WTC11 (cell line): ENCODE data around the gene TRPM7. TPM values are rescaled to one million over a fixed set of nuclear protein-coding genes. Genes with fewer than 3 reads are reported as not detected.

Source experiments
- ATAC-seq: fragments of 200-7000 bp; cut with Tn5 transposase; 2 replicates; pipeline ENCODE4 v1.10.0; 2021; ENCODE audit warnings: mild to moderate bottlenecking, moderate library complexity
- CTCF ChIA-PET: fragments of 300-600 bp; sonication (Branson Sonifier 250); formaldehyde crosslinking; loops from one replicate; lab custom pipeline; 2021; ENCODE audit warnings: antibody characterized with exemption; lab: Charles Lee
- POLR2A ChIA-PET: fragments of 350-600 bp; sonication (Branson Sonifier 250); formaldehyde crosslinking; loops from one replicate; lab custom pipeline; 2021; ENCODE audit warnings: antibody characterized with exemption; lab: Charles Lee
- DNase-seq: peaks from one replicate; pipeline ENCODE4 v3.0.0; 2021; ENCODE audit warnings: low spot score
- H3K27ac Mint-ChIP-seq: 2 replicates; pipeline ENCODE4 v1.8.0; 2021; ENCODE audit warnings: mixed read lengths
- H3K27me3 Mint-ChIP-seq: 2 replicates; pipeline ENCODE4 v1.8.0; 2021; ENCODE audit warnings: low read depth, mild to moderate bottlenecking, moderate library complexity, mixed read lengths
- H3K36me3 Mint-ChIP-seq: 2 replicates; pipeline ENCODE4 v1.8.0; 2021; ENCODE audit warnings: mixed read lengths
- H3K4me1 Mint-ChIP-seq: 2 replicates; pipeline ENCODE4 v1.8.0; 2022; ENCODE audit warnings: mixed read lengths
- H3K4me3 Mint-ChIP-seq: 2 replicates; pipeline ENCODE4 v1.8.0; 2021; ENCODE audit warnings: mild to moderate bottlenecking, moderate library complexity, mixed read lengths
- H3K9me3 Mint-ChIP-seq: 2 replicates; pipeline ENCODE4 v1.8.0; 2021; ENCODE audit warnings: mixed read lengths
- ATF3 ChIP-seq: sonication (generic); formaldehyde crosslinking; conservative IDR thresholded peaks from 2 replicates; pipeline ENCODE4 v1.8.1; 2022; ENCODE audit warnings: mild to moderate bottlenecking, missing genetic modification reagents
- ATF6 ChIP-seq: sonication (generic); formaldehyde crosslinking; IDR thresholded peaks from 2 replicates; pipeline ENCODE4 v1.8.1; 2023; ENCODE audit warnings: mild to moderate bottlenecking, missing genetic modification reagents
- CTCF ChIP-seq: fragments of 200-600 bp; IDR thresholded peaks from 2 replicates; pipeline ENCODE4 v1.8.0; 2022; ENCODE audit warnings: antibody characterized with exemption
- E2F1 ChIP-seq: sonication (generic); formaldehyde crosslinking; IDR thresholded peaks from 2 replicates; pipeline ENCODE4 v1.8.0; 2022; ENCODE audit warnings: mild to moderate bottlenecking, missing genetic modification reagents
- E2F5 ChIP-seq: sonication (generic); formaldehyde crosslinking; IDR thresholded peaks from 2 replicates; pipeline ENCODE4 v1.8.1; 2022; ENCODE audit warnings: mild to moderate bottlenecking, moderate library complexity, missing genetic modification reagents
- ERG ChIP-seq: fragments of 250-450 bp; sonication (Bioruptor Pico); IDR thresholded peaks from 2 replicates; pipeline ENCODE4 v1.8.0; 2021; ENCODE audit warnings: mild to moderate bottlenecking
- HMGA2 ChIP-seq: fragments of 250-450 bp; sonication (Bioruptor Pico); IDR thresholded peaks from 2 replicates; pipeline ENCODE4 v1.4.0; 2021; ENCODE audit warnings: mild to moderate bottlenecking, moderate library complexity
- JAZF1 ChIP-seq: fragments of 250-450 bp; sonication (Bioruptor Pico); IDR thresholded peaks from 2 replicates; pipeline ENCODE4 v1.9.0; 2021; ENCODE audit warnings: moderate library complexity, mild to moderate bottlenecking, inconsistent platforms
- PREB ChIP-seq: sonication (generic); formaldehyde crosslinking; IDR thresholded peaks from 2 replicates; pipeline ENCODE4 v1.8.1; 2022; ENCODE audit warnings: mild to moderate bottlenecking, missing genetic modification reagents, moderate library complexity, borderline replicate concordance
- RORB ChIP-seq: fragments of 250-450 bp; sonication (Bioruptor Pico); IDR thresholded peaks from 2 replicates; pipeline ENCODE4 v1.9.0; 2021; ENCODE audit warnings: mild to moderate bottlenecking
- SMAD4 ChIP-seq: sonication (generic); formaldehyde crosslinking; IDR thresholded peaks from 2 replicates; pipeline ENCODE4 v1.8.0; 2022; ENCODE audit warnings: mild to moderate bottlenecking, missing genetic modification reagents
- TEAD4 ChIP-seq: sonication (generic); formaldehyde crosslinking; IDR thresholded peaks from 2 replicates; pipeline ENCODE4 v1.8.0; 2022; ENCODE audit warnings: mild to moderate bottlenecking, missing genetic modification reagents
- USF1 ChIP-seq: sonication (generic); formaldehyde crosslinking; IDR thresholded peaks from 2 replicates; pipeline ENCODE4 v1.8.0; 2022; ENCODE audit warnings: mild to moderate bottlenecking, missing genetic modification reagents
- USF2 ChIP-seq: sonication (generic); formaldehyde crosslinking; IDR thresholded peaks from 2 replicates; pipeline ENCODE4 v1.8.1; 2023; ENCODE audit warnings: mild to moderate bottlenecking, missing genetic modification reagents, moderate library complexity
- ZNF219 ChIP-seq: sonication (generic); formaldehyde crosslinking; IDR thresholded peaks from 2 replicates; pipeline ENCODE4 v1.8.0; 2023; ENCODE audit warnings: missing genetic modification reagents, mild to moderate bottlenecking, borderline replicate concordance
- ZNF396 ChIP-seq: fragments of 250-450 bp; sonication (Bioruptor Pico); IDR thresholded peaks from 2 replicates; pipeline ENCODE4 v1.8.0; 2021; ENCODE audit warnings: mild to moderate bottlenecking, moderate library complexity, borderline replicate concordance
- ZNF416 ChIP-seq: fragments of 250-450 bp; sonication (Bioruptor Pico); IDR thresholded peaks from 2 replicates; pipeline ENCODE4 v1.9.0; 2021; ENCODE audit warnings: mild to moderate bottlenecking, inconsistent platforms
- ZSCAN18 ChIP-seq: fragments of 250-450 bp; sonication (Bioruptor Pico); IDR thresholded peaks from 2 replicates; pipeline ENCODE4 v2.1.2; 2022; ENCODE audit warnings: mild to moderate bottlenecking, moderate library complexity
- total RNA-seq: library from RNA; stranded (reverse); gene quantifications from 3 replicates; pipeline ENCODE4 v1.2.3, GENCODE V29; 2021

The TRPM7 gene
- total RNA-seq, 1 experiment from 2014 or later = 24.0 TPM

- no peak for TF ChIP-seq ZSCAN18 (CRISPR knock-in tag)
- no peak for TF ChIP-seq E2F1 (CRISPR knock-in tag)
- no peak for TF ChIP-seq PREB (CRISPR knock-in tag)
- TF ChIP-seq USF2 (CRISPR knock-in tag) = no peak
- TF ChIP-seq ZNF416 (CRISPR knock-in tag) = no peak
- no peak for TF ChIP-seq ATF6 (CRISPR knock-in tag)
- TF ChIP-seq TEAD4 (CRISPR knock-in tag) = no peak
- TF ChIP-seq ERG (CRISPR knock-in tag) = no peak
- no peak for TF ChIP-seq HMGA2 (CRISPR knock-in tag)
- TF ChIP-seq RORB = no peak
- TF ChIP-seq ZNF396 (CRISPR knock-in tag) = no peak
- no peak for TF ChIP-seq USF1
- TF ChIP-seq JAZF1 (CRISPR knock-in tag) = no peak
- no peaks in the 10 kb centered on the region for H3K27me3 Mint-ChIP-seq
- no peaks in the 10 kb centered on the region for H3K9me3 Mint-ChIP-seq
- DNase-seq (no peak), ATAC-seq (peak; percentile 6)
- H3K36me3 Mint-ChIP-seq = peaks cover 10% of the 10 kb centered on the region
- ChIA-PET CTCF (interaction anchor here (0.6 to 1.5 kb wide), 3 partner anchors 9 to 200 kb away, joined by 3 to 4 read pairs (median 4); no protein-coding TSS in a partner anchor), POLR2A (no interaction called here)
- H3K27ac Mint-ChIP-seq = peak overlapping the region; percentile 15
- peaks cover 27% of the 10 kb centered on the region for H3K4me1 Mint-ChIP-seq
- H3K4me3 Mint-ChIP-seq = peak overlapping the region; percentile 97
Measured at GRCh38 chr15:50685191-50685975, 1.2 kb downstream of the TRPM7 start.

- ChIA-PET POLR2A (no interaction called here), CTCF (interaction anchor here (0.7 kb wide), 1 partner anchor 193 kb away, joined by 5 read pairs; no protein-coding TSS in a partner anchor)
- no peak for DNase-seq
- H3K27me3 Mint-ChIP-seq = no peaks in the 10 kb centered on the region
- peaks cover 10% of the 10 kb centered on the region for H3K36me3 Mint-ChIP-seq
- no peaks in the 10 kb centered on the region for H3K9me3 Mint-ChIP-seq
- no peak for ATAC-seq
- H3K27ac Mint-ChIP-seq = no peak overlapping the region
- TF ChIP-seq ZNF219 = no peak
- TF ChIP-seq E2F5 = no peak
- no peak for TF ChIP-seq ATF3
- TF ChIP-seq SMAD4 (CRISPR knock-in tag) = no peak
- TF ChIP-seq CTCF = no peak
- TF ChIP-seq USF2 (CRISPR knock-in tag) = no peak
- H3K4me1 Mint-ChIP-seq = peaks cover 16% of the 10 kb centered on the region
- no peak overlapping the region for H3K4me3 Mint-ChIP-seq
Measured at GRCh38 chr15:50681467-50681866, 5.1 kb downstream of the TRPM7 start.
